LHCN-M2 (cell line): ENCODE measurements around the gene BNC2. TPM values are rescaled to one million over a fixed set of nuclear protein-coding genes. Genes with fewer than 3 reads are reported as not detected.

ENCODE experiments used
- DNase-seq: peaks from one replicate; pipeline ENCODE4 v3.0.0-alpha.2; 2012; ENCODE audit warnings: low read depth
- total RNA-seq: library from RNA; depleted of rRNA; stranded (reverse); fragments of >200 nt; gene quantifications from 2 replicates; pipeline ENCODE4 v1.2.3, GENCODE V29; 2014

BNC2 gene
- total RNA-seq, 1 experiment from 2014 or later, result 23.8 TPM

DNA sequence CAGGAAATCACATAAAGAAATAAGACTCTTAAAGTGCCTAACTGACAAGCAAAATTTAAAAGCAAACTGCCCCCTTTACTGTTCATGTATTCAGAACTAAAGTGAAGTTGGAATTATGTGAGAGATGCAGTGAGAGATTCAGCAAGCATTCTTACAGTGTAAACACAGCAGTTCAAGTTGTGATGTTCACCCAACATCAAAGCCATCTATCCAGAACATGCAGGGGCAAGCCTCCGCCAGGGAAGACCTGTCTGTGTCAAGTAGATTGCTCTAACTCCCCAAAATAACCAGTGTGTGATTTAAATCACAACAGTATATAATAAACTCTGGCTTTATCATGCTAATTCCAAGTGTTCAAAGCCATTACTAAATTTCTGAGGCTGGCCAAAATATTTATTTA lies 233.3 kb downstream of the BNC2 start:
- no peak for DNase-seq

DNA sequence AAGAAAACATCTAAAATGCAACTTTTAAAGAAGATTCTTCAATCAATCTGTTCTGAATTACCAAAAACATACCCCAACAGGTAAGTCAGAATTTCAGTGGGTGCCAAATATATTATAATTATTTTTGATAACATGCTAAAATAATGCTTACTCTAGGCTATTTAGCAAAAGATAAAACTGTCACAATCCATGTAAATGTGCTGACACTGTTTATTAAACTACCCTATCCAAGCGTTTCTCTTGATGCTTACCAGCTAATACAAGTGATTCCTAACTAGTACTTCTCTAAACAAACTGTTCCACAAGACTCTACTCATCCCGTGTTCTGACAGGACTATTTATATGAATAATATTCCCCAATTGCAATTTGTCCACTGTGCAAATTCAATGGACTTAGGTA lies 236.7 kb downstream of the BNC2 start:
- no peak for DNase-seq

- no peak for DNase-seq
Measured at GRCh38 chr9:16628413-16628812, 242.1 kb downstream of the BNC2 start.

DNA sequence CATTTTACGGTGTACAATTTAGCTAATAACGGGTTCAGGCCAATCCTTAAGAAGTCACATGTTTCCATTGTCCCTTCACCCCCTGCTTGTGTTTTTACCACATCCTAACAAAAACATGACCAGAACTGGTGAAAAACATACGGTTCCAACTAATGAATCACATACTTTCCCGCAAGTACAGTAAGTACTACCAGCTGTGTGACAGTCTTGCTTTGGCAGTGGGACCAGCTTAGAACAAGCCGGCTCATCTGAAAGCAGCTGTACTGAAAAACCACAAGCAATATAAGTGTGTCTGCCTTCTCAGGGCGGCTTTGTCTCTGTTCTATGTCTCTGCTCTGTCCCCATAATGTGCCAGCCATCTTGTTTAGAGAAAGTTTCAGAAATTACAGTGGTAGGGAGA lies 242.5 kb downstream of the BNC2 start:
- DNase-seq, result peak; percentile 99

DNA sequence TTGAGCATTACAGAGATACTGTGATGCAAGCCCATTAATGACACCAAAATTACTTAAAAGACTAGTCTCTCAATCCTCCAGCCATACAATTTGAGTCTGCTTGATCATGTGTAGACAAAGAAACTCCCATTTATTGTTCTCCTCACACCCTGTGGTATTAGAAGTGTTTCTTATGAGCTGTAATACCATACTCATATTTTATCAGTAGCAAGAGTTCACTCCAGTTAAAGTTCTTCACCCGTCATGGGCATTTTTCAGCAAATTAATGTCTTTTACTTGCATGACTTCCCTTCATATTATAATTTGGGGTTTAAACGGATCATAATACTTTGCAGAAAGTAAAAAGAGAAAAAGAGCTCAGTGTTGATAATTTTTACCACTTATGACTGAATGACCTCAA lies 242.9 kb downstream of the BNC2 start:
- no peak for DNase-seq

GRCh38 chr9:16626577-16627130 lies 243.8 kb downstream of the BNC2 start:
- peak; percentile 97 for DNase-seq

DNA sequence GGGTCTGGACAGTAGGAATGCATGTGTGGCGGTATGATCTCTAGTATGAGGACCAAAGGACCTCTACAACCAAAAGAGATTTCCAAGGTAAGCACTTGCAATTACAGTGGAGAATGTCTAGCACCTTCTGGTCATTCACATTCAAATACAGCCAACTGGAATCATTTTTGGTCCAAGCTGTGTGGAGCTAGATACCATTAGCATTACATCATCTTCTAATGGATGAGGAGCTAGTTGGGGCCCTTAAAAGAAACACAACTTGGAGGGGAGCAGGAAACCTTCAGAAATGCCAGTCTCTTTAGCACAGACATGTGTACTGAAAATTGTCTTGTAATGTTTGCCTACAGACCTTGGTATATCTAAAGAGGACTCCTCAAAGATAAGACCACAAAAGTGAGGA lies 244.7 kb downstream of the BNC2 start:
- DNase-seq, result peak; percentile 47

DNA sequence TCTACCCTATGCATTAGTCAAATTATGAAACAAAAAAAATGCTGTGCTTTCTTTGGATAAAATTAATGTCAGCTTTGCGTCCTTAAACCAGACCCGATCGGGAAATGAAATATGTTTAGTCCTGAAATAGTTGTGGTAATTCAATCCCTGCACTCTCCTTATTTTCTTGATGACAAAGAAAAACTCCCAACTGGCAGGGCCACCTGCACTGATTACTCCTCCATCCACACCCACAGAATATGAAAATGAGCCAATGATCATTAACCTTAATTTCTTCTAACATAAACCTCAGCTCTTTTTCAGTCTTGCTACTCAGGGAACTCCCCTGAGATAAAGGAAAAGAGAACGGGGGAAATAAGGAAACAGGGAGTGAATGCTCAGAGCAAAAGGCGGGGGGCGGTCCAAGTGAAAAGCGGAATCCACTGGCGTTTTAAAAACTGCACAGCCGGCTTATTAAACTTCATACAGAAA lies 245.3 kb downstream of the BNC2 start:
- DNase-seq, result peak; percentile 51

DNA sequence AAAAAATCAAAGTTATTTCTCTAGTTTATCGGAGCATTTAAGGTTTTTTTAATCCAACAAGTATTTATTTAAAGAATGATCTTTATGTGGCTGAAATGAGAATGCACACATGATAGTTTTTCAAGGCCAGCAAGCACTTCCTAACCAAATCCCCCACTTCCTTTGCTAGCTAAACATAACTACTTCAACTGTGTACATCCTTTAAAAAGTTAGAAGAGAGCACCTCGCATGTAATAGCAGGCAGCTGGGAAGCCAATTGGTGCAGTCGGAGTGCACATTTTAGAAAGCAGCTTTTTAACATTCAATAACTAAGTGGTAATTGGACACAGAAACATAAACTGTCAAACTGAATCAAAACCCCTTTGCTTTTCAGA lies 245.7 kb downstream of the BNC2 start:
- peak; percentile 34 for DNase-seq

GRCh38 chr9:16623989-16624743 lies 246.3 kb downstream of the BNC2 start:
- no peak for DNase-seq

DNA sequence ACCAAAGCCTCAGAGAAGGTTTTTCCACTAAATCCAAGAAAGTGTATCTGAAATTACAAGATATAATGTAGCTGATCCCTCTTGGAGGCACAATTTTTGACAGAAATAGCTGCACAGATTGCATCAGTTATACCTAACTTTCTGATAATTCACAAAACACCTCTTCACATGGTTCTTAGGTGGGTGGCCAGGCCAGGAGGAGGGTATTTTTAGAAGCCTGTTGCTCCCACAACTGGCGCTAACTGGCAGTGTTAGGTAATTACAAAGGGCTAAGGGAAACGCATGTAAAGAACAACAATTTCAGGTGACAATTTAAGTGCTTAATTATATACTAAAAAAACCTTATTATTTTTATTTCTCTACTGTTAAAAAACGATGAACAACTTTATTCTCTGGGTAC lies 247.9 kb downstream of the BNC2 start:
- no peak for DNase-seq

- no peak for DNase-seq
Measured at GRCh38 chr9:16619914-16620520, 250.5 kb downstream of the BNC2 start.

- DNase-seq, result no peak
Measured at GRCh38 chr9:16619402-16619801, 251.1 kb downstream of the BNC2 start.

GRCh38 chr9:16618524-16618923 lies 251.9 kb downstream of the BNC2 start:
- DNase-seq, result no peak

DNA sequence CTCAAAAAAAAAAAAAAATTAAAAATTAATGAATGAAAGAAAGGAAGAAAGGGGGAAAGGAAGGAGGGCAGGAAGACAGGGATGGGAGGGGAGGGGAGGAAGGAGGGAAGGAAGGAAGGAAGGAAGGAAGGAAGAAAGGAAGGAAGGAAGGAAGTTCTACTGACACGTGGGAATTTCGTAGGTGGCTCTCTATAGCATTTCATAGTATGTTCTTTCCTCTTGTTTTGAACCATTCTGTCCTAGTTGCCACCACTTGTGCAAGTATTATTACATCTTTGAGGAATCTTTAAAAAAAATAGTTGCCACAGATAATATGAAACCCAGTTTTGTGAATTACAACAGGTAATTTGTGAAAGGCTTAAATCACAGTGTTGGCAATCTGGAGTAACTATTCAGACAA lies 253.8 kb downstream of the BNC2 start:
- DNase-seq, result no peak

DNA sequence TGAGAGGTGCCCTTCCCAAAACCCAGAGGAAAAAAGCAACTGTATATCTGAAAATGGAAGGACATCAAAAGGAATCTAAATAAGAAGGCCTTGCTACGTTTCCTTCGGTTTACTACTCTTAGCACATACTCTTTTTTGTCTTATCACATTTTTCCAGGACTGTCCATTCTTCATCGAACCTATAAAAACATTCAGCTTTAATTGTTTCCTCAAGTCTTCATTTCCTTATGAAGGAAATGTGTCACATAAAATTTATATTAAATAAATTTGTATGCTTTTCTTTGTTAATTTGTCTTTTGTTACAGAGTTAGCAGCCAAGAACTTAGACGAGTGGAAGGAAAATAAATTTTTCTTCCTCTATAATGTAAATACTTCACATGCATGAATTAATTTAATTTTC lies 255.0 kb downstream of the BNC2 start:
- no peak for DNase-seq

GRCh38 chr9:16613605-16614004 lies 256.9 kb downstream of the BNC2 start:
- peak; percentile 29 for DNase-seq

DNA sequence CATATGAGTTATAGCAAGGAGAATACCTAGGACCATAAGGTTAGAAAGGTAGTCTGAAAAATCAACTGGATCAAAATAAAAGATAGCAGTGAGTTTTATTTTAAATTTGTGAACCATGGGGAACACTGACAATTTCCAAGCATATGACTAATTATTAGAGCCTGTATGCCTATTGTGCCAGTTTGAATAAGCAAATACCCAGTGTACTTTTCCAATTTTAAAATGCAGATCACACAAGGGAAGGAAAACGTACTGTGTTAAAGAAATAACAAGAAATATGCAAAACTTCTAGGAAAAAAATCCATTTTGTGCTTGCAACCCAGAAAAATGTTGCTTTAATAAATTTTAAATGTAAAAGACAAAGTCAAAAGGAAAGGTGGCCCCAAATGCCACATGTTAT lies 257.4 kb downstream of the BNC2 start:
- no peak for DNase-seq

- DNase-seq, result peak; percentile 36
Measured at GRCh38 chr9:16612627-16613026, 257.8 kb downstream of the BNC2 start.

DNA sequence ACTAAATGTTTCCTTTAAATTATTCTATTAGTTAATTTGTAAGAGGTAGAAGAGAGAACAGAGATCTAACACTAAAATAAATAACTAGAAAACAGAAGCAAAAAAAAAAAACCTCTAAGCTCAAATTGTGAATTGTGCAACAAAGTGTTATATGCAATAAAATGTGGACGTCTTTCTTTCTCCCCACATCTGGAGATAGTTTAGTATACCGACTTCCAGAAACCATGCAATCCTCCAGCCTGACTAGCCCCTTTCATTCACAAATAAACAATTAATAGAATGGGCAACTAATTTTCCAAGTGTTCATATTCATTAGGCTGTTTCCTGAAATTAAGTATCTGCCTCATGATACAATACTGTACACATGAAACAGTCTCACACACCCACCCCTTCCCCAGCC lies 258.5 kb downstream of the BNC2 start:
- DNase-seq, result no peak

GRCh38 chr9:16611001-16611400 lies 259.5 kb downstream of the BNC2 start:
- no peak for DNase-seq

DNA sequence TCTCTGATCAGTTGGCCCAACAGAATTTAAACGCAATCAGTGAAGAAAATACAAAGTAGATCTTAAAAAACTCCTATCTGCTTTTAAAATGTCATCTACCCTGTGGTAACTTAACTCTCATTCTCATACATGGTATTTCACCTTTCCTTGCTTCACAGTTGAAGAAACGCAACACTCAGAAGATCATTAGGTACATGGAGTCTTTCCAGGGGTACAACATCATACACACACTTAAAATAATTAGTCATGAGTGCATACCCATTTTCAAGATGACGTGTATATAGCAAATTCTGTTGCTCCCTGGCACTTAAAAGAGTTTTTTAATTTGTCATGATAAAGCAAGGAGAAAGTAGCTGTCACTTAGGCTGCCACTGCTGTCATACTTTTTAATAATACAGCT lies 259.9 kb downstream of the BNC2 start:
- no peak for DNase-seq

DNA sequence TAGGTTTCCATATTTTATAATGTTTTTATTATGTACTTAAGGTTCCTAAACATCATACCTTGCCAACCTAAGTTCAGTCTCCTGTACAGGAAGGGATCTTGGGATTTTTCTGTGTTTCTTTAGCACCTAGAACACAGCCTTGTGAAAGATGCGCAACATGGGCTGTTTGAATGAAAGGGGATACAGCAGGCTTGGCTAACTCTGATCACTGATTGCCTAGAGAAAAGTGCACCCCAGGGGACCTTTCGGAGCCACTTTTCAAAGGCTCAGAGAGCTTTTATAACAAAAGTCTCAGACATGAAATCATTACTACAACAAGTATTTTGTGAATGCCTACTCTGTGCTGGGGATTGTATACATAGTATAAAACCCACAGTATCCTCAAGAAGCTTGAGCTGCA lies 261.6 kb downstream of the BNC2 start:
- DNase-seq, result no peak
